Parathyroid adenoma (tissue), 2 donors: ENCODE results near the gene PRDM15.

ENCODE experiments used
- H2AFZ ChIP-seq: fragments of 300-600 bp; sonication (generic); one replicate; pipeline ENCODE4 v1.7.0; 2017; ENCODE audit warnings: antibody characterized with exemption, mild to moderate bottlenecking
- H3K27ac ChIP-seq: fragments of 300-600 bp; sonication (generic); one replicate; pipeline ENCODE4 v1.7.0; 2017
- H3K27me3 ChIP-seq: fragments of 300-600 bp; sonication (generic); one replicate; pipeline ENCODE4 v1.7.0; 2017; ENCODE audit warnings: low read length; ENCODE audit not compliant: control insufficient read depth, insufficient read depth
- H3K36me3 ChIP-seq: fragments of 300-600 bp; sonication (generic); one replicate; pipeline ENCODE4 v1.7.0; 2017; ENCODE audit warnings: low read length; ENCODE audit not compliant: control insufficient read depth, insufficient read depth
- H3K4me1 ChIP-seq: fragments of 300-600 bp; sonication (generic); one replicate; pipeline ENCODE4 v1.7.0; 2017; ENCODE audit warnings: control low read depth
- H3K4me2 ChIP-seq: fragments of 300-600 bp; sonication (generic); one replicate; pipeline ENCODE4 v1.7.0; 2017; ENCODE audit warnings: low read length
- H3K4me3 ChIP-seq: fragments of 300-600 bp; sonication (generic); one replicate; pipeline ENCODE4 v1.7.0; 2017; ENCODE audit warnings: low read depth, low read length
- H3K79me2 ChIP-seq: fragments of 300-600 bp; sonication (generic); one replicate; pipeline ENCODE4 v1.7.0; 2017; ENCODE audit warnings: control low read depth
- H3K9ac ChIP-seq: fragments of 300-600 bp; sonication (generic); one replicate; pipeline ENCODE4 v1.7.0; 2017; ENCODE audit warnings: mild to moderate bottlenecking
- H3K9me3 ChIP-seq: fragments of 300-600 bp; sonication (generic); one replicate; pipeline ENCODE4 v1.7.0; 2017; ENCODE audit warnings: low read length; ENCODE audit not compliant: control insufficient read depth
- TF ChIP-seq, protein P1 (sequence below): fragments of 300-600 bp; sonication (generic); IDR thresholded peaks from one replicate; pipeline ENCODE4 v1.7.0; 2017; ENCODE audit warnings: antibody characterized with exemption, mild to moderate bottlenecking
- donor health status: primary hyperparathyroidism.

The PRDM15 gene

DNA sequence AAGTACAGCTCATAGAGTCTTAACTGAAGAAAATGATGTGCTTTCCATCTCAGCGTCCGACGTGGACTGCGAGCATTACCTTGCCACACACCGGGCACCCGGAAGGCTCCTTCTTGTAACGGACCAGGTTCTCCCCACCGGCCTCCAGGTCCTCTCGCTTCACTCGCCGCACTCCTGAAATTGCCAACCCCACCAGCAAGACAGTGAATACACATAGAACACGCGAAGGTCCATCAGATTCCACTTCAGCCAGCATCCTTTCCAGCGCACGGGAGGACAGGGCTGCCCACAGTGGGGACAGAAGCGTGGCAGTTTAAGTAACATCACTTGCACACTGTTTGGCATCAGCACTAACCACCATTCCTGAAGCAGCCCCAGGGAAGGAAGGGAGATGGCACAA is 53.3 kb downstream of the PRDM15 start:
- Histone ChIP-seq H3K36me3 (no peaks in the 10 kb centered on the region), H3K9me3 (no peaks in the 10 kb centered on the region), H3K27me3 (no peaks in the 10 kb centered on the region), H3K4me3 (no peak overlapping the region), H3K9ac (no peak overlapping the region), H3K27ac (no peak overlapping the region), H2AFZ (no peak overlapping the region), H3K4me2 (no peak overlapping the region), H3K4me1 (no peaks in the 10 kb centered on the region), H3K79me2 (no peaks in the 10 kb centered on the region)
- TF ChIP-seq, protein P1, sequence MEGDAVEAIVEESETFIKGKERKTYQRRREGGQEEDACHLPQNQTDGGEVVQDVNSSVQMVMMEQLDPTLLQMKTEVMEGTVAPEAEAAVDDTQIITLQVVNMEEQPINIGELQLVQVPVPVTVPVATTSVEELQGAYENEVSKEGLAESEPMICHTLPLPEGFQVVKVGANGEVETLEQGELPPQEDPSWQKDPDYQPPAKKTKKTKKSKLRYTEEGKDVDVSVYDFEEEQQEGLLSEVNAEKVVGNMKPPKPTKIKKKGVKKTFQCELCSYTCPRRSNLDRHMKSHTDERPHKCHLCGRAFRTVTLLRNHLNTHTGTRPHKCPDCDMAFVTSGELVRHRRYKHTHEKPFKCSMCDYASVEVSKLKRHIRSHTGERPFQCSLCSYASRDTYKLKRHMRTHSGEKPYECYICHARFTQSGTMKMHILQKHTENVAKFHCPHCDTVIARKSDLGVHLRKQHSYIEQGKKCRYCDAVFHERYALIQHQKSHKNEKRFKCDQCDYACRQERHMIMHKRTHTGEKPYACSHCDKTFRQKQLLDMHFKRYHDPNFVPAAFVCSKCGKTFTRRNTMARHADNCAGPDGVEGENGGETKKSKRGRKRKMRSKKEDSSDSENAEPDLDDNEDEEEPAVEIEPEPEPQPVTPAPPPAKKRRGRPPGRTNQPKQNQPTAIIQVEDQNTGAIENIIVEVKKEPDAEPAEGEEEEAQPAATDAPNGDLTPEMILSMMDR = no peak

DNA sequence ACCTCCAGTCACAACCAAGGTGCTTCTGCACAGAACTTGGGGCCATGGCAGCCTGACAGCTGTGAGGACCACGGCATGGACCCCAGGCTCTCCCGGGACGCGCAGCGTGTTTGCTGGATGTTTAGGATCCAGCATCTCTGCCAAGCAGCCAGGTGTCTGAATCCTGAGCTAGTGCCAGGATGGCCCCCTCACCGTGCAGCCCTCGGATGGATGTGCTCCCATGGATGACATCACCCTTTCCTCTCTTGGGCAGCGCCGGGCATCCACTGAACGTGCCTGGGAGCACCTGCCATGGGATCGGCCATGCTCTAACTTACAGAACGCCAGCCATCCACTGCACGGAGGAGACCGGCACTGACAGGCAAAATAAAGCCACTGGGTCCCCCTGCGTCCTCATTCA is 53.9 kb downstream of the PRDM15 start:
- Histone ChIP-seq H3K4me2 (no peak overlapping the region), H3K79me2 (no peaks in the 10 kb centered on the region), H3K4me1 (no peaks in the 10 kb centered on the region), H3K27me3 (no peaks in the 10 kb centered on the region), H3K27ac (no peak overlapping the region), H3K4me3 (no peak overlapping the region), H3K9ac (no peak overlapping the region), H3K9me3 (no peaks in the 10 kb centered on the region), H3K36me3 (no peaks in the 10 kb centered on the region), H2AFZ (no peak overlapping the region)
- TF ChIP-seq, protein P1 = no peak

DNA sequence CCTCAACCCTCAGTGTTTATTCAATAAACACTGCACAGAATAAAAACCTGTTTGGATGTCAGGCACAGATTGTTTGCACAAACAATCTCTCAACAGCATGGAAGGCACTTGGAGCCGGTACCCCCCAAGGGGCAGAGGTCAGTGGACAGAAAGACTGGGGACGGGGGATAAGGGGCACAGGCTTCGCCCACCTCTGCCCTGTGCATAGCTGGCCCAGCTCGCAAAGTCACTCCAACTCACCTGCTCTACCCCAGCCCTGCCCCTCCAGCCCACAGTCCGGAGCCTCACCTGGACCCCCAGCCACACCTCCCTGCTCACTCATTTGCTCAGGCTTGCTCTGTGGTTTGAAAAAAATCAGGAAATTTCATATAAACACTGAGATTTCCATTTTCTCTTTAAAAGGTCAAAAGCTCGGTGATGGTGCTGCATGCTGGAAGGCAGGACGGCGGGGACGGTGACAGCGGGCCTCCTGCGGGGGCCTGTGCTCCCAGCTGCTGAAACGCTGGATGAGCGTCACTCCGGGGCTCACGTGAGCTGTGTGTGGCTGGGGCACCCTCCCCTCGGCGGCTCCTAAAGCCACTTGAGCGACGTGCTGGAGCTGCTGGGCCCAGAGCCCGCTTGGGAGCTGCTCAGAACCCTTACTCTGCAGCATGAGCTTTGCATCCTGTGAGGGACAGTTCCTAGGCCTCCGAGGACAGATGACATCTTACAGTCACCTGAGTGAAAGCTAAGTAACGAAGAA is 54.5 kb downstream of the PRDM15 start:
- no peaks in the 10 kb centered on the region for H3K4me1 ChIP-seq
- H3K9me3 ChIP-seq = no peaks in the 10 kb centered on the region
- no peak overlapping the region for H3K4me3 ChIP-seq
- H3K27ac ChIP-seq = no peak overlapping the region
- no peaks in the 10 kb centered on the region for H3K27me3 ChIP-seq
- H2AFZ ChIP-seq = no peak overlapping the region
- TF ChIP-seq, protein P1 = no peak
- H3K4me2 ChIP-seq = no peak overlapping the region
- H3K9ac ChIP-seq = no peak overlapping the region
- no peaks in the 10 kb centered on the region for H3K36me3 ChIP-seq
- H3K79me2 ChIP-seq = no peaks in the 10 kb centered on the region

DNA sequence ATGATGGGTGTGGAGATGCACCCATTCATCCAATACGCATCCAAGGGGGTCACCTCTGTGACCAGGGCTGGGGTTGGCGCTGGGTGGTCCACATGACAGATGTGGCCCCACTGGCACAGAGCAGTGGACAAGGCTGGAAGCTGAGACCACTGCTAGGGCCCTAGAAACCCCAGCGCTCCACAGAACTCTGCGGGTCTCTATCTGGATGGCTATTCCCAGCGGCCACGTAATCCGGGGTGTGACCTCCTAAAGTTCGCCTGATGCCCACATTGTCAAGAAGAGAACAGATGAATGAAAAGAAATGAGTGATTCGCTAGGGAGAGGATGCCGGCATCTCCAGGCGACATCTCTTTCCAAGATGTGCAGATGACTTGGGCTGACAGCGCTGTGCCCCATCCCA is 55.2 kb downstream of the PRDM15 start:
- Histone ChIP-seq H3K9me3 (no peaks in the 10 kb centered on the region), H3K4me1 (no peaks in the 10 kb centered on the region), H3K27ac (no peak overlapping the region), H3K4me2 (no peak overlapping the region), H3K9ac (no peak overlapping the region), H3K27me3 (no peaks in the 10 kb centered on the region), H3K4me3 (no peak overlapping the region), H2AFZ (no peak overlapping the region), H3K36me3 (no peaks in the 10 kb centered on the region), H3K79me2 (no peaks in the 10 kb centered on the region)
- TF ChIP-seq, protein P1 = no peak

DNA sequence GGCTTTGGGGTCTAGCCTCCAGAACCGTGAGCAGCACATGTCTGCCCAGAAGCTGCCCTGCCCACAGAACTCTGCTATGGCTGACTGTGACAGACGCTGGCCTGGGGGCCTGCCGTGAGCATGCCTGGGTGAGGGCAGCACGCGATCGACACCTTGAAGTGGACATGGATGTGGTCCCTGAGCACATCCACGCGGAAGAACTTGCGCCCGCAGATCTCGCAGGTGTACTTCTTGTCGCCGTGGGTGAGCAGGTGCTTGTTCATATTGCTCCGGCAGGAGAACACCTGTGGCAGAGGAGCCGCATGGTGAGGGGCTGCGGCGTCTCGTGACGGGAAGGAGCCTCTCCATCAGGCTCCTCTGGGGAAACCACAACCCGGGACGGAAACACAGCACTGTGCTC is 56.0 kb downstream of the PRDM15 start:
- TF ChIP-seq, protein P1 = no peak
- Histone ChIP-seq H3K27ac (no peak overlapping the region), H2AFZ (no peak overlapping the region), H3K9ac (no peak overlapping the region), H3K9me3 (no peaks in the 10 kb centered on the region), H3K4me1 (no peaks in the 10 kb centered on the region), H3K4me3 (no peak overlapping the region), H3K27me3 (no peaks in the 10 kb centered on the region), H3K79me2 (no peaks in the 10 kb centered on the region), H3K36me3 (no peaks in the 10 kb centered on the region), H3K4me2 (no peak overlapping the region)
